Neural cell (in vitro differentiated cells): Measurements from ENCODE around the gene MRPS35. TPM values are rescaled to one million over a fixed set of nuclear protein-coding genes. Genes with fewer than 3 reads are reported as not detected.
A peak's percentile ranks its signal among the peaks of the same experiment; 100 is the strongest.

Experiments used
- H2AFZ ChIP-seq: fragments of 200-600, 300-800 bp; sonication (generic), shearing (Covaris generic); 2 replicates; pipeline ENCODE4 v1.6.0; 2014; ENCODE audit warnings: low read depth, mild to moderate bottlenecking, antibody characterized with exemption, low read length, moderate library complexity
- H3F3A ChIP-seq: fragments of 200-600 bp; shearing (Covaris generic); 2 replicates; pipeline ENCODE4 v1.6.1; 2016; ENCODE audit warnings: mild to moderate bottlenecking, moderate library complexity, mixed read lengths, antibody characterized with exemption, low read length; ENCODE audit not compliant: insufficient read depth, poor library complexity, severe bottlenecking
- H3K27ac ChIP-seq: fragments of 200-600, 300-800 bp; sonication (generic), shearing (Covaris generic); 2 replicates; pipeline ENCODE4 v1.5.1; 2014; ENCODE audit warnings: mild to moderate bottlenecking, low read length, moderate library complexity
- H3K27me3 ChIP-seq: fragments of 300-800, 200-600 bp; sonication (generic), shearing (Covaris generic); 2 replicates; pipeline ENCODE4 v1.6.0; 2014; ENCODE audit warnings: mild to moderate bottlenecking, low read depth, low read length, moderate library complexity; ENCODE audit not compliant: insufficient read depth
- H3K36me3 ChIP-seq: fragments of 300-800, 200-600 bp; sonication (generic), shearing (Covaris generic); 2 replicates; pipeline ENCODE4 v1.5.1; 2014; ENCODE audit warnings: mild to moderate bottlenecking, antibody characterized with exemption, low read length, moderate library complexity; ENCODE audit not compliant: insufficient read depth
- H3K4me2 ChIP-seq: fragments of 300-800, 200-600 bp; sonication (generic), shearing (Covaris generic); 2 replicates; pipeline ENCODE4 v1.6.0; 2014; ENCODE audit warnings: mild to moderate bottlenecking, low read length
- H3K4me3 ChIP-seq: fragments of 300-800, 200-600 bp; sonication (generic), shearing (Covaris generic); 2 replicates; pipeline ENCODE4 v1.5.1; 2014; ENCODE audit warnings: mild to moderate bottlenecking, low read length, moderate library complexity
- H3K79me2 ChIP-seq: fragments of 200-600 bp; shearing (Covaris generic); replicated peaks from 2 replicates; pipeline ENCODE4 v1.6.0; 2014; ENCODE audit warnings: mild to moderate bottlenecking, low read length, moderate library complexity; ENCODE audit not compliant: insufficient read depth
- H3K9ac ChIP-seq: fragments of 300-800, 200-600 bp; sonication (generic), shearing (Covaris generic); 2 replicates; pipeline ENCODE4 v1.6.1; 2016; ENCODE audit warnings: mild to moderate bottlenecking, low read length, mixed read lengths
- H3K9me2 ChIP-seq: fragments of 200-600 bp; shearing (Covaris generic); 2 replicates; pipeline ENCODE4 v1.6.1; 2016; ENCODE audit warnings: mild to moderate bottlenecking, low read length, mixed read lengths; ENCODE audit not compliant: insufficient read depth
- H3K9me3 ChIP-seq: fragments of 200-600, 300-800 bp; sonication (generic), shearing (Covaris generic); 2 replicates; pipeline ENCODE4 v1.6.1; 2016; ENCODE audit warnings: mild to moderate bottlenecking, mixed run types, low read length, moderate library complexity, mixed read lengths
- H4K20me1 ChIP-seq: fragments of 200-600 bp; shearing (Covaris generic); 2 replicates; pipeline ENCODE4 v1.6.1; 2016; ENCODE audit warnings: mild to moderate bottlenecking, mixed run types; ENCODE audit not compliant: insufficient read depth
- CTCF ChIP-seq: fragments of 450-650 bp; IDR thresholded peaks from 2 replicates; pipeline ENCODE4 v1.5.1; 2014; ENCODE audit warnings: antibody characterized with exemption, mild to moderate bottlenecking, moderate library complexity; ENCODE audit not compliant: poor library complexity, severe bottlenecking
- EP300 ChIP-seq: fragments of 450-650 bp; conservative IDR thresholded peaks from 2 replicates; pipeline ENCODE4 v1.6.1; 2014; ENCODE audit warnings: antibody characterized with exemption, mild to moderate bottlenecking, moderate library complexity; ENCODE audit not compliant: poor library complexity, severe bottlenecking
- EZH2 ChIP-seq: fragments of 200-600, 300-800 bp; shearing (Covaris generic), sonication (generic); IDR thresholded peaks from 2 replicates; pipeline ENCODE4 v1.6.1; 2014; ENCODE audit warnings: antibody characterized with exemption, low read length, borderline replicate concordance, mild to moderate bottlenecking; ENCODE audit not compliant: insufficient read depth, poor library complexity, severe bottlenecking
- RAD21 ChIP-seq: fragments of 450-650 bp; conservative IDR thresholded peaks from 2 replicates; pipeline ENCODE4 v1.6.1; 2014; ENCODE audit warnings: antibody characterized with exemption, mild to moderate bottlenecking, moderate library complexity
- TAF1 ChIP-seq: IDR thresholded peaks from 2 replicates; pipeline ENCODE4 v1.6.1; 2012; ENCODE audit warnings: low read depth
- polyA plus RNA-seq: library from polyadenylated mRNA; depleted of rRNA; stranded (reverse); fragments of >200 nt; gene quantifications from 2 replicates; pipeline ENCODE4 v1.2.3, GENCODE V29; 2014

MRPS35 gene
- polyA plus RNA-seq, 1 donor from 2014 or later = 105 TPM

DNA sequence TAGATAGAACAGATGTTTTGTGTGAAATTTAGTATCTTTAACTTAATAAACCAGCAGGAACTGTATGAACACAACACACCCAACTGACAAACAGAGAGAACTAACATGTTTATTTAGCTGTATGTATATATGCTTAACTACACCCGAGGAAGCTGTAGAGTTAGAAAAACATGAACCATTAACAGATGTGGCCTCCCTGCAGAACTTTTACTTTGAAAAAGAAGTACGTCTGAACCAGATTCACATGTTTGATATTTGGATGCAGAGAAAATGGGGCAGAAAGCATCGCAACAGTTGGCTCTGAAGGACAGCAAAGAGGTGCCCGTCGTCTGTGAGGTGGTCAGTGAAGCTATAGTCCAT, 14.4 kb upstream of the MRPS35 start, which contains the start of gene REP15:
Gene REP15, plus strand, starts transcription at position 155 of the 360 bp plus-strand sequence. Its CDS starts 116 bp downstream, at position 271.
- Histone ChIP-seq H3K36me3 (no peaks in the 10 kb centered on the region), H3K9me3 (no peaks in the 10 kb centered on the region), H3F3A (no peaks in the 10 kb centered on the region), H3K9me2 (no peaks in the 10 kb centered on the region), H3K4me2 (no peak within 1 kb of the TSS), H3K27ac (no peak within 1 kb of the TSS), H3K4me3 (no peak within 1 kb of the TSS), H2AFZ (no peak within 1 kb of the TSS), H3K79me2 (no peaks in the 10 kb centered on the region), H3K9ac (no peak within 1 kb of the TSS), H4K20me1 (no peaks in the 10 kb centered on the region), H3K27me3 (no peaks in the 10 kb centered on the region)
- no peak for TF ChIP-seq RAD21
- no peak for TF ChIP-seq TAF1
- no peak for TF ChIP-seq CTCF
- TF ChIP-seq EP300 = no peak

DNA sequence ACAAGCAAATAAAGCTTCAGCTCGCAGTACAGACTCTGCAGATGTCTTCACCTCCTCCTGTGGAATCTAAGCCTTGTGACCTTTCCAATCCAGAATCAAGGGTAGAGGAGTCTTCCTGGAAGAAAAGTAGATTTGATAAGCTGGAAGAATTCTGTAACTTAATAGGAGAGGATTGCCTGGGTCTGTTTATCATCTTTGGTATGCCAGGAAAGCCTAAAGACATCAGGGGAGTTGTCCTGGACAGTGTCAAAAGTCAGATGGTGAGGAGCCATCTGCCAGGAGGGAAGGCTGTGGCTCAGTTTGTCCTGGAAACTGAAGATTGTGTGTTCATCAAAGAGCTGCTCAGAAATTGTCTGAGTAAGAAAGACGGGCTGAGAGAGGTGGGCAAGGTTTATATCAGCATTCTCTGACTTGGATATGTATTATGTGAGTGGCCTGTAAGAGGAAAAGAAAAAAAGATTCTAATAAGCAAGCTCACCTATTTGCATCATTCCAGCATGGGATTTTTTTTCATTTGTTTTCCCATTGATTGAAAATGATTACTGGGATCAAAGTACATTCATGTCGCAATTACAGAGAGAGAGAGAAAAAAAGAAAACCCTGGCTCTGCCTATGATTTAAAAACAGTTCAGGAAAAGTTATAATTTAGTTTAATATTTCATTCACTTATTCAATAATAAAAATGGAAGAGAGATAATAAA, 13.6 kb upstream of the MRPS35 start:
- Histone ChIP-seq H3K9me2 (no peaks in the 10 kb centered on the region), H3K27me3 (no peaks in the 10 kb centered on the region), H3K4me2 (no peak overlapping the region), H3K79me2 (no peaks in the 10 kb centered on the region), H3K36me3 (no peaks in the 10 kb centered on the region), H3K9me3 (no peaks in the 10 kb centered on the region), H3K9ac (no peak overlapping the region), H4K20me1 (no peaks in the 10 kb centered on the region), H2AFZ (no peak overlapping the region), H3K27ac (no peak overlapping the region), H3K4me3 (no peak overlapping the region), H3F3A (no peaks in the 10 kb centered on the region)
- no peak for TF ChIP-seq RAD21
- no peak for TF ChIP-seq CTCF

- Histone ChIP-seq H3K27me3 (no peaks in the 10 kb centered on the region), H3K9ac (no peak overlapping the region), H3K9me3 (no peaks in the 10 kb centered on the region), H3K9me2 (no peaks in the 10 kb centered on the region), H3K4me2 (no peak overlapping the region), H3F3A (no peaks in the 10 kb centered on the region), H4K20me1 (no peaks in the 10 kb centered on the region), H3K79me2 (no peaks in the 10 kb centered on the region), H3K27ac (no peak overlapping the region), H3K4me3 (no peak overlapping the region), H2AFZ (no peak overlapping the region), H3K36me3 (no peaks in the 10 kb centered on the region)
- TF ChIP-seq CTCF (peak; percentile 42), EZH2 (no peak), TAF1 (no peak)
These were observed 6.7 kb upstream of the MRPS35 start for GRCh38 chr12:27703720-27704452.
